ENCODE measurements around the gene EPHB2.
A peak's percentile ranks its signal among the peaks of the same experiment; 100 is the strongest.

The EPHB2 gene

DNA sequence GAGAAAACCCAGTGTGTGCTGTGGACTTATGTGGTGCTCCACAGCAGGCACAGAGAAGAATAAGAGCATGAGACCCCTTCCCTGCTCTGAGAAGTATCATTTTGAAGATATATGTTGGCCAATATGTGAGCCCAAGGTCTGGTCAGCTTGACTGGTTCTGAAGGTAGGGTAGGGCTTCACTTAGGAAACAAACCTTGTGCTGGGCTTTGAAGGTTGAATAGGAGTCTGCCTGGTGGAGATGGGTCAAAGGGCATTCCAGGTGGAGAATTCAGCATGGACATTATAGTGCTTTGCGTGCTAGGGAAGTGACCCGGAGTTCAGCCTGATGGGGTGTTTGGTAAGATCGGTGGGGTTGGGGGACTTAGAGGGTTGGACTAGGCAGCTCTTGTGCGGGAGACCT is 99.1 kb downstream of the EPHB2 start:
- Histone ChIP-seq H3K79me1 (ENCODE audit: low read depth, low read length) (no peaks in the 10 kb centered on the region), H4K8ac (ENCODE audit: low read depth, low read length) (no peak overlapping the region), H3K4ac (ENCODE audit: low read length) (no peak overlapping the region), H3K18ac (ENCODE audit: low read length) (no peak overlapping the region), H3K27me3 (ENCODE audit: control insufficient read depth in 3 of 3, insufficient read depth in 3 of 3, low read depth in 1 of 3, low read length in 3 of 3) (peaks cover 0 to 8% (median 0%) of the 10 kb centered on the region in 3 experiments), H2BK5ac (ENCODE audit: low read length) (no peak overlapping the region), H4K91ac (ENCODE audit: low read depth, low read length, poor library complexity) (no peak overlapping the region), H2AK5ac (ENCODE audit: low read depth, low read length) (no peak overlapping the region), H3K9me3 (replicated peaks in 1 of 2; ENCODE audit: control insufficient read depth in 2 of 2, insufficient read depth in 1 of 2, low read depth in 1 of 2, low read length in 2 of 2) (no peaks in the 10 kb centered on the region), H3K14ac (ENCODE audit: low read length) (no peak overlapping the region), H2BK12ac (ENCODE audit: low read length) (no peak overlapping the region), H2BK15ac (ENCODE audit: low read length) (no peak overlapping the region), H3K36me3 (replicated peaks in 1 of 2; ENCODE audit: control insufficient read depth in 2 of 2, insufficient read depth in 2 of 2, low read length in 2 of 2) (peaks cover 0 to 2% of the 10 kb centered on the region in 2 donors), H3K4me1 (ENCODE audit: control insufficient read depth in 2 of 2, insufficient read depth in 1 of 2, low read depth in 1 of 2, low read length in 2 of 2) (peaks cover 30 to 32% of the 10 kb centered on the region in 2 donors), H3K9ac (ENCODE audit: low read depth, low read length, poor library complexity) (no peak overlapping the region), H3K23ac (ENCODE audit: low read depth, low read length, poor library complexity) (no peak overlapping the region), H3K4me2 (ENCODE audit: insufficient read depth, low read length, poor library complexity, severe bottlenecking) (no peak overlapping the region), H3K4me3 (ENCODE audit: low read length in 2 of 2) (no peak overlapping the region), H2AFZ (ENCODE audit: low read length) (no peak overlapping the region), H2BK120ac (ENCODE audit: low read depth, low read length) (no peak overlapping the region), H3K27ac (replicated peaks; ENCODE audit: low read length) (no peak overlapping the region)
- WGBS, 2 donors (ENCODE audit: extremely low coverage in 2 of 2, insufficient read length in 2 of 2, insufficient replicate concordance in 1 of 2) = no CpG with 5 or more reads among the region's 4 CpGs
- DNase-seq (ENCODE audit: low spot score) = no peak

DNA sequence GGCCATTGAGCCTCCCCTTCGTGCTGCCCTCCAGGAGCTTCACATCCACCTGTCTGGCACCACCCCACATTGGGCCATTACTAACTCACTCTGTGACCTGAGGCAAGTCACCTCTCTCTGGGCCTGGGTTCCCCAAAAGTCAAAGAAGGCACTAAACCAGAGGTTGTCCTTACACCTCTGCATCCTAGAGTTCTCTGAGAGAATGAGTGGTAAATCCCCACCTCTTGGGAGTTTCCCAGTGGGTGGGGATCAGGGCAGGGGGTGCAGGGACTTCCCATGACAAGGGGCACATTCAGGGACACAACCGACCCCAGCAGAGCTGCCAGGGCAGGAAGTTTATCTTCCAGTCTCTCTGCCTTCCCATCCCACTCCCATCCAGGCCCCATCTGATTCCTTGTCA is 99.7 kb downstream of the EPHB2 start:
- Histone ChIP-seq H2BK5ac (ENCODE audit: low read length) (no peak overlapping the region), H3K4me2 (ENCODE audit: insufficient read depth, low read length, poor library complexity, severe bottlenecking) (no peak overlapping the region), H3K18ac (ENCODE audit: low read length) (no peak overlapping the region), H3K36me3 (replicated peaks in 1 of 2; ENCODE audit: control insufficient read depth in 2 of 2, insufficient read depth in 2 of 2, low read length in 2 of 2) (peaks cover 0 to 2% of the 10 kb centered on the region in 2 donors), H3K9ac (ENCODE audit: low read depth, low read length, poor library complexity) (no peak overlapping the region), H3K27ac (replicated peaks; ENCODE audit: low read length) (no peak overlapping the region), H2BK120ac (ENCODE audit: low read depth, low read length) (peak overlapping the region; percentile 22), H3K4ac (ENCODE audit: low read length) (no peak overlapping the region), H2BK15ac (ENCODE audit: low read length) (no peak overlapping the region), H3K4me1 (ENCODE audit: control insufficient read depth in 2 of 2, insufficient read depth in 1 of 2, low read depth in 1 of 2, low read length in 2 of 2) (peaks cover 27% of the 10 kb centered on the region in 2 donors), H3K4me3 (ENCODE audit: low read length in 2 of 2) (no peak overlapping the region), H3K9me3 (replicated peaks in 1 of 2; ENCODE audit: control insufficient read depth in 2 of 2, insufficient read depth in 1 of 2, low read depth in 1 of 2, low read length in 2 of 2) (no peaks in the 10 kb centered on the region), H2AK5ac (ENCODE audit: low read depth, low read length) (no peak overlapping the region), H3K23ac (ENCODE audit: low read depth, low read length, poor library complexity) (no peak overlapping the region), H4K8ac (ENCODE audit: low read depth, low read length) (no peak overlapping the region), H4K91ac (ENCODE audit: low read depth, low read length, poor library complexity) (no peak overlapping the region), H2AFZ (ENCODE audit: low read length) (no peak overlapping the region), H3K27me3 (ENCODE audit: control insufficient read depth in 3 of 3, insufficient read depth in 3 of 3, low read depth in 1 of 3, low read length in 3 of 3) (peaks cover 0 to 8% (median 0%) of the 10 kb centered on the region in 3 experiments), H2BK12ac (ENCODE audit: low read length) (no peak overlapping the region), H3K14ac (ENCODE audit: low read length) (no peak overlapping the region), H3K79me1 (ENCODE audit: low read depth, low read length) (no peaks in the 10 kb centered on the region)
- WGBS, 2 donors (ENCODE audit: extremely low coverage in 2 of 2, insufficient read length in 2 of 2, insufficient replicate concordance in 1 of 2) = no CpG with 5 or more reads among the region's 2 CpGs
- no peak for DNase-seq (ENCODE audit: low spot score)

DNA sequence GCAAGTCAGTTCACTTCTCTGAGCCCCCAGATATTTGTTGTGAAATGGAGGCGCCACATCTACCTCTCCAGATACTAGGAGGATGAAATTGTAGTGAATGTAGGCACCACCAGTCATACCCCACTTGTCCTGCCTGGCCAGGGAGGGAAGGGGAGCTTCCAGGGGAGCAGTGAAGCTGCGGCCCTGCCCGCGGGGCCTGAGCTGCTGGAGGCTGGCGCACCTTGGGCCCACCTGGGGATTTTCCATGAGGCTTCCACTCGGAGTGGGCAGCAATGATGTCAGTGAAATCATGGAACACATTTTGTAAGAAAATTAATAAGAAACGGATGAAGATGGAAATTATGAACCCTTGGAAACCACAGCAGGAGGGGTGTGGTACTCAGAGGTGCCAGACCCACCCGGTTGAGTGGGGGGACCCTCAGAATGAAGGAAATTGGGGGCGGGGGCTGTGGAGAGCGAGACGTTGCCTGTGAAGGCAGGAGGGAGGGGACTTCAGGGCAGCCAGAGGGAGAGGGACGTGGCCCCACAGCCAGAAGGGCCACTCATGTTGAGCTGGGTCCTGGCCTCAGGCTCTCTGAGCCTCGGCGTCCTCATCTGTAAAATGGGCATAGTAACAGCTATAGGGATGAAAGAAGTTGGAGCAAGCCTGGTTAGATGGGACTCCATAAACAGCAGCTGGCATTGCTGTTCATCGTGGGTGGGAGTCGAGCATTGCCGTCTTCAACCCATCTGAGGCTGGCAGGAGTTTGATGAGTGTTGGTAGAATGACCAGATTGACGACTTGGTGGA is 101.6 kb downstream of the EPHB2 start:
- Histone ChIP-seq H3K14ac (ENCODE audit: low read length) (no peak overlapping the region), H2AK5ac (ENCODE audit: low read depth, low read length) (no peak overlapping the region), H4K8ac (ENCODE audit: low read depth, low read length) (no peak overlapping the region), H2BK12ac (ENCODE audit: low read length) (no peak overlapping the region), H2AFZ (ENCODE audit: low read length) (no peak overlapping the region), H3K18ac (ENCODE audit: low read length) (no peak overlapping the region), H2BK15ac (ENCODE audit: low read length) (no peak overlapping the region), H3K4me2 (ENCODE audit: insufficient read depth, low read length, poor library complexity, severe bottlenecking) (no peak overlapping the region), H3K4me1 (ENCODE audit: control insufficient read depth in 2 of 2, insufficient read depth in 1 of 2, low read depth in 1 of 2, low read length in 2 of 2) (peaks cover 10 to 11% of the 10 kb centered on the region in 2 donors), H2BK5ac (ENCODE audit: low read length) (no peak overlapping the region), H3K27me3 (ENCODE audit: control insufficient read depth in 3 of 3, insufficient read depth in 3 of 3, low read depth in 1 of 3, low read length in 3 of 3) (peaks cover 0 to 8% (median 0%) of the 10 kb centered on the region in 3 experiments), H3K79me1 (ENCODE audit: low read depth, low read length) (no peaks in the 10 kb centered on the region), H3K36me3 (replicated peaks in 1 of 2; ENCODE audit: control insufficient read depth in 2 of 2, insufficient read depth in 2 of 2, low read length in 2 of 2) (peaks cover 0 to 2% of the 10 kb centered on the region in 2 donors), H3K4ac (ENCODE audit: low read length) (no peak overlapping the region), H3K23ac (ENCODE audit: low read depth, low read length, poor library complexity) (no peak overlapping the region), H3K9ac (ENCODE audit: low read depth, low read length, poor library complexity) (no peak overlapping the region), H3K27ac (replicated peaks; ENCODE audit: low read length) (no peak overlapping the region), H3K4me3 (ENCODE audit: low read length in 2 of 2) (no peak overlapping the region), H3K9me3 (replicated peaks in 1 of 2; ENCODE audit: control insufficient read depth in 2 of 2, insufficient read depth in 1 of 2, low read depth in 1 of 2, low read length in 2 of 2) (no peaks in the 10 kb centered on the region), H4K91ac (ENCODE audit: low read depth, low read length, poor library complexity) (no peak overlapping the region), H2BK120ac (ENCODE audit: low read depth, low read length) (no peak overlapping the region)
- no peak for DNase-seq (ENCODE audit: low spot score)
- WGBS, 2 donors (ENCODE audit: extremely low coverage in 2 of 2, insufficient read length in 2 of 2, insufficient replicate concordance in 1 of 2) = no CpG with 5 or more reads among the region's 18 CpGs

DNA sequence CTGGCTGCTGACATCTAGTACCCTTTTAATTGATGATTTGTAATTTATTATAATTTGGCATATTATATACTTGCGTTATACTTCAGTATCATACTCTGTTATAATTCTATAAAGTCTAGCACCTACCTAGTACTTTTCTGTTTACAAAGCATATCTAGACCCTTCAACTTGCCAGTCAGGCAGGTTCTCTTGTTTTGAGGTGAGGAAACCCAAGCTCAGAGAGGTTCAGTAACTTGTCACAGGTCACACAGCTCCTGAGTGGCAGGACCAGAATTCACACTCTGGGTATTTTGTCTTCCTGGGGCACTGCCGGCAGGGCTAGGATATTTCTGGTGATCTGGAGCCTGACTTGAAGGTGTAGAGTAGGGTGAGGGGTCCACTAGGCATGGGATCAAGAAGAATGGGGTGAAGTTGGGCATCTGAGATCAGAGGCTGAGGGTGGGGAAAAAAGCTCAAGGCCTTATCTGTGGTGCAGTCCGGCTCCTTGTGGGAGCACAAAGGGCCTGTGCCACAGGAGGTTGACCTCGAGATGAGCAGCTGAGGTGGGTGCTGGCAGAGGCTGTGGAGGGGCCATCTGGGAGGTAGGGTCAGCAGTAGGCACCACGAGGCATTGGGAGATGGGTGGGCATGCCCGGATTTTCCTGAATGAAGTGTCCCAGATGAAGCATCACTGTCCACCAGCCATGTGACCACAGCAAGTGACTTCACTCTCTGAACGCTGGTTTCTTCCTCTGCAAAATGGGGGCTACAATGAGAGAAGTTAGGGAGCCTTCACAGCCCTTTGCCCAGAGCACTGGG is 102.6 kb downstream of the EPHB2 start:
- Histone ChIP-seq H3K9ac (ENCODE audit: low read depth, low read length, poor library complexity) (no peak overlapping the region), H3K18ac (ENCODE audit: low read length) (no peak overlapping the region), H4K8ac (ENCODE audit: low read depth, low read length) (no peak overlapping the region), H3K27me3 (ENCODE audit: control insufficient read depth in 3 of 3, insufficient read depth in 3 of 3, low read depth in 1 of 3, low read length in 3 of 3) (peaks cover 0 to 2% (median 0%) of the 10 kb centered on the region in 3 experiments), H2AK5ac (ENCODE audit: low read depth, low read length) (no peak overlapping the region), H4K91ac (ENCODE audit: low read depth, low read length, poor library complexity) (no peak overlapping the region), H3K79me1 (ENCODE audit: low read depth, low read length) (no peaks in the 10 kb centered on the region), H2BK15ac (ENCODE audit: low read length) (no peak overlapping the region), H3K4me1 (ENCODE audit: control insufficient read depth in 2 of 2, insufficient read depth in 1 of 2, low read depth in 1 of 2, low read length in 2 of 2) (peaks cover 10 to 13% of the 10 kb centered on the region in 2 donors), H2BK12ac (ENCODE audit: low read length) (no peak overlapping the region), H3K4me2 (ENCODE audit: insufficient read depth, low read length, poor library complexity, severe bottlenecking) (no peak overlapping the region), H3K4ac (ENCODE audit: low read length) (no peak overlapping the region), H3K27ac (replicated peaks; ENCODE audit: low read length) (no peak overlapping the region), H3K36me3 (replicated peaks in 1 of 2; ENCODE audit: control insufficient read depth in 2 of 2, insufficient read depth in 2 of 2, low read length in 2 of 2) (peaks cover 0 to 2% of the 10 kb centered on the region in 2 donors), H3K4me3 (ENCODE audit: low read length in 2 of 2) (no peak overlapping the region), H3K23ac (ENCODE audit: low read depth, low read length, poor library complexity) (no peak overlapping the region), H2AFZ (ENCODE audit: low read length) (no peak overlapping the region), H2BK5ac (ENCODE audit: low read length) (peak overlapping the region; percentile 14), H3K14ac (ENCODE audit: low read length) (no peak overlapping the region), H3K9me3 (replicated peaks in 1 of 2; ENCODE audit: control insufficient read depth in 2 of 2, insufficient read depth in 1 of 2, low read depth in 1 of 2, low read length in 2 of 2) (no peaks in the 10 kb centered on the region), H2BK120ac (ENCODE audit: low read depth, low read length) (no peak overlapping the region)
- DNase-seq (ENCODE audit: low spot score) = no peak
- no CpG with 5 or more reads among the region's 7 CpGs for WGBS, 2 donors (ENCODE audit: extremely low coverage in 2 of 2, insufficient read length in 2 of 2, insufficient replicate concordance in 1 of 2)

Measured in neuronal stem cell (in vitro differentiated cells).